HS-5 (cell line): ENCODE data around the gene STEAP1B.

Experiments used
- DNase-seq: peaks from one replicate; pipeline ENCODE4 v3.0.0-alpha.2; 2012; ENCODE audit warnings: low read depth

Gene STEAP1B

GRCh38 chr7:22429386-22429785 is 70.6 kb downstream of the STEAP1B start:
- DNase-seq, result no peak

GRCh38 chr7:22427855-22428254 is 72.1 kb downstream of the STEAP1B start:
- no peak for DNase-seq

GRCh38 chr7:22427104-22427503 is 72.9 kb downstream of the STEAP1B start:
- no peak for DNase-seq

- no peak for DNase-seq
Measured at GRCh38 chr7:22426463-22427094, 73.4 kb downstream of the STEAP1B start.

GRCh38 chr7:22425361-22425760 is 74.6 kb downstream of the STEAP1B start:
- DNase-seq, result no peak

- DNase-seq, result no peak
Measured at GRCh38 chr7:22422831-22423615, 77.0 kb downstream of the STEAP1B start.

- no peak for DNase-seq
Measured at GRCh38 chr7:22420973-22421635, 78.9 kb downstream of the STEAP1B start.

GRCh38 chr7:22420008-22420407 is 80.0 kb downstream of the STEAP1B start:
- no peak for DNase-seq

- no peak for DNase-seq
Measured at GRCh38 chr7:22419488-22419887, 80.5 kb downstream of the STEAP1B start.

- no peak for DNase-seq
Measured at GRCh38 chr7:22418251-22419046, 81.5 kb downstream of the STEAP1B start.

- DNase-seq, result no peak
Measured at GRCh38 chr7:22417841-22418240, 82.1 kb downstream of the STEAP1B start.

- DNase-seq, result no peak
Measured at GRCh38 chr7:22417349-22417748, 82.6 kb downstream of the STEAP1B start.

- no peak for DNase-seq
Measured at GRCh38 chr7:22414424-22414823, 85.6 kb downstream of the STEAP1B start.

GRCh38 chr7:22413211-22413610 is 86.8 kb downstream of the STEAP1B start:
- DNase-seq, result no peak

- DNase-seq, result no peak
Measured at GRCh38 chr7:22411977-22412693, 87.9 kb downstream of the STEAP1B start.

- no peak for DNase-seq
Measured at GRCh38 chr7:22406715-22407114, 93.3 kb downstream of the STEAP1B start.

GRCh38 chr7:22404421-22405023 is 95.5 kb downstream of the STEAP1B start:
- no peak for DNase-seq

- DNase-seq, result no peak
Measured at GRCh38 chr7:22403344-22403743, 96.6 kb downstream of the STEAP1B start.

GRCh38 chr7:22402250-22402649 is 97.7 kb downstream of the STEAP1B start:
- DNase-seq, result no peak

- DNase-seq, result no peak
Measured at GRCh38 chr7:22400936-22401553, 98.9 kb downstream of the STEAP1B start.
